Activated CD8-positive, alpha-beta memory T cell treated with anti-CD3 and anti-CD28 coated beads for 48 hours (primary cell): ENCODE results near the gene KYNU.
"Not testable (repeated sequence)": the region's sequence is repeated elsewhere in the genome, so short reads cannot be mapped to it uniquely, and the experiment has no call there.

Experiments
- DNase-seq, 3 experiments: peaks; one replicate each; pipeline ENCODE4 v3.0.0-alpha.2; 2020; ENCODE audit warnings: low read depth in 2 of 3, low spot score in 2 of 3

Gene KYNU

DNA sequence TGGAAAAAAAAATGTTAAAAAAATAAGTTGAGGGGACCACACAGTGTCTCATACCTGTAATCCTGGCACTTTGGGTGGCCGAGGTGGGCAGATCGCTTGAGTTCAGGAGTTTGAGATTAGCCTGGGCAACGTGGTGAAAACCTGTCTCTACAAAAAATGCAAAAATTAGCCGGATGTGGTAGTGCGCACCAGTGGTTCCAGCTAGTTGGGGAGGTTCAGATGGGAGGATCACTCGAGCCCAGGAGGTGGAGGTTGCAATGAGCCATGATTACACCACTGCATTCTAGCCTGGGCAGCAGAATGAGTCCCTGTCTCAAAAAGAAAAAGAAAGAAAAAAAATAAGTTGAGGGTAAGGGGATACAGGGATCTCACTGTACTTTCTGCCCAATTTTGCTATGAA is 6.1 kb upstream of the KYNU start:
- DNase-seq, result no peak

DNA sequence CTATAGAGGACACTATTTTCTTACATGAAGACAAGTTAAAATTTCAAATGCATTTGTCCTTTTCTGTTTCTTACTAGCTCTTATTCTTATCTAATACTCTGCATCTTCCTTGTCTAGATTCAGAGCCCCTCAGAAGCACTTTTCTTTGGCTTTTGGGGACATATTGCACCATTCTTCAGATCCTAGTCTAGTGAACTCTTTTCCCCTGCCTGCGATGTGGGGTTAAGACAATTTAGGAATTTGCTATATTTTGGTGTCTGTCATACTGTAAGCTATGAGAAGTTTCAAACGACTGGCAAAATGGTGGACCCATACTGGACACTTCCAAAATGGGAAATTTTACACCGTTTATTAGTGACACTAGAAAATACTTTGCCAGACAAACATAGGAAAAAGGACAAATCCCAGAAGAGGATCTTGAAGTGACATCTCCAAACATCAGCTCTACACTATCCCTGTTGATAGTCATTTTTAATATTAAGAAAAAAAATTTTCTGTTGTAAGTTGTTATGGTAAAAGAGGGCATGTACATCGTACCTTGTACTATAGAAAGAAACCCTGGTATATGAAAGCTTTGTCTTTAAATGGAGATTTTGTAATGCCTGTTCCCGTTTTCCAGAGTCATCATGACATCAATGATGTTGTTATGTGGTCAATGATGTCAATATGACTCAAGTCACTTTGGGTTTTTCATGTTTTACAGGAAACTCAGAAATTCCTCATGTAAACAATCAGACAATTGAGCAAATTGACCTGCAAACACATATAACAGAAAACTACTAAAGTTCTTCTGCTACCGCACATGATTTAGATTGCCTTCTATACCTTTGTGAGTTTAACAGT is 4.4 kb upstream of the KYNU start:
- no peak for DNase-seq

DNA sequence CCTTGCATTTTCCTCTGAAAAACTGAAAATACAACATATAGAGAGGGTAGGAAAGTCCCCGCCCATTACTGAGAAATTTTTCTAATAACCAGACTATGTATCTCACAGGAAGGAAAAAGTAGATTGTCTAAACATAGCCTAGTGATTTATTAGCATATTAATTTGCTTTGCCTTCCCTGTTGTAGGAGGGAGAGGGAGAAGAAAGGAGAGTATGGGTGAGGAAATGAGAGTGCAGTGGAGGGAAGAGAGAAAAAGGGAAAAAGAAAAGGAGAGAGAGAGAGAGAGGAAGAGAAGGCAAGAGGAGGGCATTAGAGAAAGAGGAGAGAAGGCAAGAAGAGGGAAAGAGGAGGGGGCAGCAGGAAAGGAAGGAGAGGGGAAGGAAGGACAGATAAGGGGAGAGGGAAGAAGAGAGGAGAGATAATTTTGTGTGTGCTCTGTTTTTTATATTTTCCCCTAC is 3.6 kb upstream of the KYNU start:
- DNase-seq, result no peak

DNA sequence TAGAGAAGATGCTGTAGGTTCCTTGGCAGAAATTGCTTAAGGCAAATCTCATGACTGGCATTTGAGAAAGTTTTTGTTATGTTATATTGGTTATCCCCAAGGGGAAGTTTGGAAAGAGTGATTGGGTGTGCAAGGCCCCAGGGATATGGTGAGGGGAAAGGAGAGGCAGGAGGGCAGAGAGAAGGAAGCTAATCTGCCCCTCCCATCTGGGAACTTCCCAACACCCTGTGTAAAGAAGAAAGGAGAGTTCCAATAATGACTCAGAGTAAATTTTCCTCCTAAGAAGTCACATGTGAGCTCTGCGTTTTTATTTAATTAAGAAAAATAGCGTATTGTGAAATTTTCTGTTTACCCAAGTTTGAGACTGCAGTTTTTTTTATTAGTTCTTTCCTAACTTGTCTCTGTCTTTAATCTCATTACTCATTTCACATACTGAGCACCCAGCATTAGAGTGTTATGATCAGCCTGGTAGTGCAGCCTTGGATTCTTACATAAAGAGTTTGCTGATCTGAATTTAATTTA is 3.1 kb upstream of the KYNU start:
- no peak for DNase-seq

DNA sequence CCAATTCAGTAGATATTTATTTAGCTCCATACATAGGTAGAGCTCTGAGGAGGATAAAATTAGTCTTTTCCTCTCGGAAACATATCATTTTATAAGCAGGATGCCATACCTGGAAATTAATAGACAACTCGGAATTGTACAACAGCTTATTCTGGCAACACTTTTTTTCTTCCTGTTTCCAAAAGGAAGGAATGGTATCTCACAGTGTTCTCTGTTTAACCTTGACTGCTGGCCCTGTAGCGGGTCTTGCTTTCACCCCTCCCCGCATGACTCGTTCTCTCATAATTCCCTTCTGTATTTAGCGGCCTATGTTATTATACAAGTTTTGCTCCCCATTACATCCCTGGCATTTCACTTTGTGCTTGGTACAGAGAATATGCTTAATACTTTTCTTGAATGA is 2.5 kb upstream of the KYNU start:
- DNase-seq, result no peak

DNA sequence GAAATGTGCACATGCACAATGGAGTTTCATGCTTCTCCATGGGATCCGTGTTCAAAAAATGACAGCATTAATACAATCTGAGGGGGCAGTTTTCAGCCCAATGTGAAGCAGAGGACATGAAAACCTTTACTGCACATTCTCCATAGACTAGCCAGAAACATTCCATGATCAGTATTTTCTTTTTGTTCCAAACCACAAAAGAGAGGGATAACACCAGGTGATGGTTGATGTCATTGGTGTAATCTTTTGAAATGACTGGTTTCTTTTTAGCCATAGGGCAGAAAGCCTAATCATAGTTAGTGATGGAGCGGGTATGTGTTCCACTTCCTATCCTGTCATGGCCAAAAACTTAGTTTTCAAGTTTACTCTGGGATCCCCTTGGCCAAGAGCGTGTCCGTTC is 1.8 kb upstream of the KYNU start:
- no peak for DNase-seq

DNA sequence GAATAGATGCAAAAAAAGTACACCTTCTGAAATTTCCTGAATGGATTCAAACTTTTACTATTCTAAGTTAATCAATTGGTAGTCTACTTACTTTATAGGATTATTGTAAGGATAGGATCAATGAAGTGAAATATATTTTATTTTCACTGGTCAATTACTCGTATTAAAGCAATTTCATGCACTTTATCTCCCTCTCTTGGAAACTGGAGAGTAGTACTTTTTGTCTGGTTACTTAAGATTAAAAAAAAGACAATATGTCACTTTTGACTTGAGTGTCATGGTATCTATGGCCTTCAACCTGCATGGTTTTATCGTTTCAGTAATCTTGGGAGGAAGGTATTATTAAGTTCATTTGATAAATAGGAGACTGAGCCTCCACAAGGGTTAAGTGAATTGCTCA is 1.0 kb upstream of the KYNU start:
- DNase-seq, result no peak

DNA sequence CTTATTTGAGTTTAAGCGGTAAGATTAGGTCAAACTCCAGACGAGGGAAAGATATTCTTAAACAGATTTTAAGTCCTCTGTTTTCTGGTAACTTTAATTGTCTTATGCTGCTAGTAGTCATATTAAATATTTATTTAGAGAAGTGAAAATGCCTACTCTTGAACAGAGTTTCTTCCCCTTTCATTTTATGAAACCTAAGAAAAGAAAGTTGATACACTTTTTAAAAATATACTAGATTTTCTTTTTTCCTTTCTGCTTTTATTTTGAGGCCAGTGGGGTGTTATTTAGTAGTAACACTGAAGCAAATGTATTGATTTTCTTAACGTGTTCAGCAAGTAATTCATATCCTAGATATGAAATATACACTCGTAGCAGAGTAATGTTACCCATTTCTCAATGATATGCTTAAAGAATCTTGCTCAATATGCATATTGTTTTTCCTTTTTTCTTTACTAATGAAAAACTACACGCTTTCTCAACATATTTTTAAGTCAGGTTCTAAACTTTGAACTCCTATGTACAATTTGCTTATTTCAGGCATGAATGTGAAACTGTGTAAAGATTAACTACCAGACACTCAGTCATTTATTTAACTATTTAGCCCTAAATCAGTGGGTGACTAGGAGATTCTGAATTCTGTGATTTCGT is 691 bp downstream of the KYNU start:
- no peak for DNase-seq

DNA sequence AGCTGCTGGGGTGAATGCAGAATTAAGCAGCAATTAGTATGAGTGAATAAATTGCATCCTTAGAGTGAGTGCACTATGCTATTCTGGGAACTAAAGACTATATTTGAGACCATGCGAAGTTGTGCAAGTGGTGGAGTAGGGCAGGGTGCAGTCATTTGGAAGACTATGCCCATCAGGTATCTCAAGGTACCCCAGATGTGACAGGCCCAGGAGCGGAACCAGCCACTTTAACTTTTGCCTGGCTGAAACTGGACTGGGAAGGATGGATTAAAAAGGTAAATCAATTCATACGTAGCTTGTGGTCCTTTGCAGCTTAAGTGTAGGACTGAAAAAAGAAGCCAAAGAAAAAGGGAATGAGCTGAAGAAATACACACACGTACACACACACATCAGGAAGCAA is 1.7 kb downstream of the KYNU start:
- DNase-seq, result no peak

DNA sequence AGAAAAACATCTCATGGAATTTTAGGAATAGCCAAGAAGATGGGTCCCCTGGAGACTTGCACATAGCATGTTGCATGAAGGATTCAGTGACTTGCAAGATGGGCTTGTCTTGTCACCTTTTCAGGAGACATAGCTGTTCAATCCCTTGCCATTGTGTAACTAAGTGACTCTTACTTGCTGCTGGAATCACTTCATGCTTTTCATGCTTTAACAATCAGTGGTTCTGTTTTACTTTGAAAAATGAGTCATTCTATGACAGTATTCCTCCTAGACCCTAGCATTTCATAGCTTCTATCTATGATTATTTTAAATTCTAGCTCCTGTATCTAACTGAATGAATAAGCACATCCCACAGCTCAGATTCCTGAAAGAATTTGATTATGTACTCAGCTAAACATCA is 2.8 kb downstream of the KYNU start:
- no peak for DNase-seq

DNA sequence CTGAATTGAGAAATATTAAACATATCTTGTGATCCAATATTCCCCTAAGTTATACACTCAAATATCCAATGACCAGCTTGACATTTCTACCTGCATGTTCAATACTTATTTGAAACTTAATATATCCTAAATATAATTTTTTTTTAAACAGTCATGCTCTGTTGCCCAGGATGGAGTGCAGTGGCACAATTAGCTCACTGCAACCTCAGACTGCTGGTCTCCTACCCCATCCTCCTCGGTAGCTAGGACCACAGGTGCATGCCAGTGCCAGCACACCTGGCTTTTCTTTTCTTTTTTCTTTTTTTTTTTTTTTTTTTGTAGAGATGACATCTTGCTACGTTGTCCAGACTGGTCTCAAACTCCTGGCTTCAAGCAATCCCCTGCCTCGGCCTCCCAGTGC is 4.2 kb downstream of the KYNU start:
- DNase-seq, result no peak

DNA sequence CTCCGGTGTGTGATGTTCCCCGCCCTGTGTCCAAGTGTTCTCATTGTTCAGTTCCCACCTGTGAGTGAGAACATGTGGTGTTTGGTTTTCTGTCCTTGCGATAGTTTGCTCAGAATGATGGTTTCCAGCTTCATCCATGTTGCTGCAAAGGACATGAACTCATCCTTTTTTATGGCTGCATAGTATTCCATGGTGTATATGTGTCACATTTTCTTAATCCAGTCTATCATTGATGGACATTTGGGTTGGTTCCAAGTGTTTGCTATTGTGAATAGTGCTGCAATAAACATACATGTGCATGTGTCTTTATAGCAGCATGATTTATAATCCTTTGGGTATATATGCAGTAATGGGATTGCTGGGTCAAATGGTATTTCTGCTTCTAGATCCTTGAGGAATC is 5.0 kb downstream of the KYNU start:
- not testable (repeated sequence) for DNase-seq

DNA sequence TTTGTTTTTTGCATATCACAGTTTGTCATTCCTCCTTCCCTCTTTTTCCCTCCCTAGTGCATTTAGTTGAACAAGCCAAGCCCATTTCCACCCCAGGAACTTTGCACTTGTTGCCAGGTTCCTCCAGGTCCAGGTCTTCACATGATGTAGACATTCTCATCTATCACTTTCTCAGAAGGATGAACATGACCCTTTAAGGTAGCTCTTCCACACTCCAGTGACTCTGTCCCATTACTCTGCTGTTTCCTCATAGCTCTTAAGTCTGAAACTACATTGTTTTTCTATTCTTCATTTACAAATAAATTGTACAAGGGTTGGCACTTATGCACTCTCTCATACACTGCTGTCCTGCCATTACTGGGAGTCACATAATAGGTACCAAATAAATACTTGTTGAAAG is 6.1 kb downstream of the KYNU start:
- no peak for DNase-seq

DNA sequence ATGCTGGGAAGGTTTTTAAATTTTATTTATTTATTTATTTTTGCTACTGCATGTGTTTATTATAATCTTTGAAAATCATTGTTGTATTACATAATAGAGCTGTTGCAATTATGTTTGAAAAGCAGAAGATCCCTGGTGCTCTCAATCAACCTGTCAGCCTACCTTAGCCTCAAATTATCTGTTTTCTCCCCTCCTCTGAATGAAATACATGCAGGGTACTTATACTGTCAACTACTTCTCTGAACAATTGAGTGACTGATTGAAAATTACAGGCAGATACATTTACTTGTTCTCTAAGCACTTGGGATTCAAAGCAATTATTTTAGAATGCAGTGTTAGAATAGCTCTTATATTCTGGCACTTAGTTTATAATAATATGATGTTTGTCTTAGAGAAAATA is 8.1 kb downstream of the KYNU start:
- no peak for DNase-seq

DNA sequence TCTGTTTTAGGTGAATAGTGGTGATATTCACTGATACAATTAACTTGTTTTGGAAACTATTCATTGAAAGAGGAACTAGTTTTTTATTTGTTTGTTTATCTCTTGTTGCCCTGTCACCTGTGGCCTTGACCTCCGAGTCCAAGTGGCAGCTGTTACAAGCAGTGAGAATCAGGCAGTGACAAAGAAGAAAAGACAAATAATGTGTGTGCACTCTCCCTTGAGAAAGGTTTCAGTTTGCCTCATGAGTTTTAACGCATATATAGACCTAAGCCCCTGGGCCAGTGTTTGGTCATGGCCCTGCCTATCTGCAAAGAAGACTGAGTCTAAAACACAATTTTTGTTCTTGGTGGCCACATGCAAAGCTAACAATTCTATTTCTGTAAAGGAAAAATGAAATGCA is 15.3 kb downstream of the KYNU start:
- DNase-seq, result no peak

DNA sequence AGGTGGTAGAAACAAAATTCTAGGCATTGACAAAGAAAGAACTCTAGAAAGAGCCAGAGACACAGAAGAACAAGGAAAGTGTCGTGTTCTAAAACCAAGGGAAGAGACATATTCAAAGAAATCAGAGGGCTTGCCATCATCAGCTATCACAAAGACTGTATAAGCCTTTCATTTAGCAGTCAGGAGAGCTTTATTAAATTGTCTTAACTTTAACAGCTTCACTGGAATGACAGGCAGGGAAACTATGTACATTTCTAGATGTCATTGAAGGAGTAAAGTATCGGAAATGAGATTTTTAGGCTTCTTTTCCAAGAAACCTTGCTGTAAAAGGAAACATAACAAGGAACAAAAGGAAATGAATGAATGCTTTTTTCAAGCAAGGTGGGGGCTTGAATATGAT is 15.8 kb downstream of the KYNU start:
- DNase-seq, result no peak

DNA sequence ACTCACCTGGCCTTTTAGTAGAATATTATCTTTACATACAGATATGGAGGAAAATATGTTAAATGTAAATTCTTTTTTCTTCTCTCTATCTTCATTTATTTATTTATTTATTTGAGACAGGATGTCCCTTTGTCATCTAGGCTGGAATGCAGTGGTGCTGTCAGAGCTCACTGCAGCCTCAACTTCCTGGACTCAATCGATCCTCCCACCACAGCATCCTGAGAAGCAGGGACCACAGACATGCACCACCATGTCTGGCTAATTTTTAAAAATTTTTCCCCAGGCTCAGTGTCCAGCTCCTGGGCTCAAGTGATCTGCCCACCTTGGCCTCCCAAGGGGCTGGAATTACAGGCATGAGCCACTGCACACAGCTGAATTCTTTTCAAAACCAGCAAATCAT is 20.3 kb downstream of the KYNU start:
- no peak for DNase-seq

DNA sequence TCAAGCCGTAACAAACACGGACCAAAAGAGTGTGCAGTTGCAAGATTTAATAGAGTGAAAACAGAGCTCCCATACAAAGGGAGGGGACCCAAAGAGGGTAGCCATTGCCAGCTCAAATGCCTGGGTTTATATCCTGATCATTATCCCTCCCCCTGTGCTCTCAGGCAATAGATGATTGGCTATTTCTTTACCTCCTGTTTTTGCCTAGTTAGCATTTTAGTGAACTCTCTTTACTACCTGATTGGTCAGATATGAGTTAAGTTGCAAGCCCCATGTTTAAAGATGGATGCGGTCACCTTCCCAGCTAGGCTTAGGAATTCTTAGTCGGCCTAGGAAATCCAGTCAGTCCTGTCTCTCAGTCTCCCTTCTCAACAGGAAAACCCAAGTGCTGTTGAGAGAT is 22.9 kb downstream of the KYNU start:
- not testable (repeated sequence) for DNase-seq

DNA sequence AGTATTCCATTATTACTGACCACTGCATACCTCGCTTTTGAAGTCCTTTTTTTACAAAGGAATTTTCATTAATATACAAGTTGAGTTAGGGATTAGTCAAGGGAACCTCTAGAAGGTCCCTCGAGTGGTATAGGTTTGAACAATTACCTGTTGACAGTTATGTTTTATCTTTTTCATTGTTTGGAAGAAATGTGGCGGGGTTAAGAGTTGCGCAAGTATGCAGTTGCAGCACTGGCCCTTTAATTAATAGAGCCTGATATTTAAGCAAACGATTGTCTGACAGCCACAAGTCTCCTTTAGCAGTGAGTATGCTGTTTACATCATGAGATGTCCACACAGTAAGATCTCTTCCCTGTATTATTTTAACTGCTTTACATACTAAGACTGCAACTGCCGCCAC is 24.3 kb downstream of the KYNU start:
- DNase-seq, result no peak

DNA sequence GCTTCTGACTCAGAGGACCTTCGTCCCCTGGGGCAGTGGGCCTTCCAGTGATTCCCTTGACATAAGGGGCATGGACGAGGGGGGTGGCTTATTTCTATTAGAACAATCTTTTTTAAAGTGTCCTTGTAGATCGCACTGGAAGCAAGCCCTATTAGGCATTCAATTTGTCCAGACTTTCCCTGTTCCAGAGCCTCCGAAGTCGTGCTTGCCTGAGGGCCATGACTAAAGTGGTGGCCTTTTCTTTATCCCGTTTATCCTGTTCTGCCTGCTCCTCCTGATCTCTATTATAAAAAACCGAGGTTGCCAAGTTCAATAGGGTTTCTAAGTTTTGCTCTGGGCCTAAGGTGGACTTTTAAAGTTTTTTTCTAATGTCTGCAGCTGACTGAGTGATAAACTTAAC is 26.3 kb downstream of the KYNU start:
- DNase-seq, result not testable (repeated sequence)

DNA sequence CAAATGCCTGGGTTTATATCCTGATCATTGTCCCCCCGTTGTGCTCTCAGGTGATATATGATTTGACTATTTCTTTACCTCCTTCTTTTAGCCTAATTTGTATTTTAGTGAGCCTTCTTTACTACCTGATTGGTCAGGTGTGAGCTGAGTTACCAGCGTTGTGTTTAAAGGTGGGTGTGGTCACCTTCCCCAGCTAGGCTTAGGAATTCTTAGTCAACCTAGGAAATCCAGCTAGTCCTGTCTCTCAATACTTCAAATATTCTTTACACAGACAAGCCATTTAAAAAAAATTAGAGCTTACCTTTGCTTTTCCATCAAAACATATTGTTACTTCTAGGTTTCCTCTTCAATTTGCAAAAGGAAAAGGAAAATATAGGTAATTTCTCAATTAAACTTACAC is 30.2 kb downstream of the KYNU start:
- DNase-seq, result no peak

DNA sequence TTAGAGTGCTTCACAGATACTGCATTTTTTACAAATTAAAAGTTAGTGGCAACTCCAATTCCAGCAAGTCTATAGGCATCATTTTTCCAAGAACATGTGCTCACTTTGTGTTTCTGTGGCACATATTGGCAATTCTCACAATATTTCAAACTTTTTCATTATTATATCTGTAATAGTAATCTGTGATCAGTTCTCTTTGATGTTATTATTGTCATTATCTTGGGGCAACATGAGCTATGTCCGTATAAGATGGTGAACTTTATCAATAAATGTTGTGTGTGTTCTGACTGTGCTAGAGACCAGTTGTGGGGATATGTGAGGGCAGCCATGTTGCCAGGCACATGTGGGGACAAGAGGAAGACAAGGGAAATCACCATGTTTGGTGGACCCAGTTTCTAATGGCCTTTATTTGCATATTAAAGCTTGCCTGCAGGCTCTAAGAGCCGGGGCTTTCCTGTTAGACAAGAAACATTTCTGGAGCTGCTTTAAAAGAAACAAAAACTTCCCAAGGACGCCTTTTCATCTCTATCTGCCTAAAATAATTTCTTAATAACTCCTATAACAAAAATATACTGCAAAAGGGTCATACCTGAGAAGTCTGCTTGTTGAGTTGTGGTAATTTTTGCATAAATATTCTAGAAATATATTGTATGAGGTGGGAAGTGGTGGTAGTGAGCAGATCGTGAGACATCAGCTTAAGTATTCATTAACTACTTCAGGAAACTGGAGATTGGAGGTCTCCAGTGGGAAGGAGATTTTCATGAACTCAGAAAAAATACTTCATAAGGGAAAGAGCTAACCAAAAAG is 37.2 kb downstream of the KYNU start:
- DNase-seq, result no peak
